ENCODE results near the gene ABR.
"Not testable (repeated sequence)": the region's sequence is repeated elsewhere in the genome, so short reads cannot be mapped to it uniquely, and the experiment has no call there.

ABR gene

DNA sequence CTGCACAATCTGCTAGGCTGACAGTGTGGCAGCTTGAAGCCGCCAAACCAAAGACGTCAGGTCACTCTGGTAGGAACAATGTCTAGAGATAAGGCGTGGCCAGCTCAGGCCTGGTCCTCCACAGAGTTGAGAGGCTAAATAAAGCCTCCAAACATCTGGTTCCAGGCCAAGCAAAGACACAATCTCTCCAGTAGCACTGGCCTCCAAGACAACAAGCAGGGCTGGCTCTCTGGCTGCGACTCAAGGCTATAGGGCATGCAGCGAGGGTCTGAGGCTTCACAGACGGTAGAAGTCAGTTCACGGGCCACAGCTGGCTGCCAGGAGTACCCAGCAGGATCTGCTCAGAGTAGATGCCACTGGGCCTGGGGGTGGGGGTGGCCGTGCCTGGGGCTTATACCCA, 75.6 kb downstream of the ABR start:
- H3K4me2 ChIP-seq = no peak overlapping the region
- no peak overlapping the region for H3K27ac ChIP-seq
- no peaks in the 10 kb centered on the region for H3K36me3 ChIP-seq (ENCODE audit: insufficient read depth)
- no peaks in the 10 kb centered on the region for H4K20me1 ChIP-seq (ENCODE audit: insufficient read depth)
- TF ChIP-seq, protein P1, sequence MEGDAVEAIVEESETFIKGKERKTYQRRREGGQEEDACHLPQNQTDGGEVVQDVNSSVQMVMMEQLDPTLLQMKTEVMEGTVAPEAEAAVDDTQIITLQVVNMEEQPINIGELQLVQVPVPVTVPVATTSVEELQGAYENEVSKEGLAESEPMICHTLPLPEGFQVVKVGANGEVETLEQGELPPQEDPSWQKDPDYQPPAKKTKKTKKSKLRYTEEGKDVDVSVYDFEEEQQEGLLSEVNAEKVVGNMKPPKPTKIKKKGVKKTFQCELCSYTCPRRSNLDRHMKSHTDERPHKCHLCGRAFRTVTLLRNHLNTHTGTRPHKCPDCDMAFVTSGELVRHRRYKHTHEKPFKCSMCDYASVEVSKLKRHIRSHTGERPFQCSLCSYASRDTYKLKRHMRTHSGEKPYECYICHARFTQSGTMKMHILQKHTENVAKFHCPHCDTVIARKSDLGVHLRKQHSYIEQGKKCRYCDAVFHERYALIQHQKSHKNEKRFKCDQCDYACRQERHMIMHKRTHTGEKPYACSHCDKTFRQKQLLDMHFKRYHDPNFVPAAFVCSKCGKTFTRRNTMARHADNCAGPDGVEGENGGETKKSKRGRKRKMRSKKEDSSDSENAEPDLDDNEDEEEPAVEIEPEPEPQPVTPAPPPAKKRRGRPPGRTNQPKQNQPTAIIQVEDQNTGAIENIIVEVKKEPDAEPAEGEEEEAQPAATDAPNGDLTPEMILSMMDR (conservative IDR thresholded peaks at IDR 0.05; ENCODE audit: low read depth, low read length) = no peak
- H3K79me2 ChIP-seq (ENCODE audit: insufficient read depth, low read depth) = no peaks in the 10 kb centered on the region
- no peak overlapping the region for H3K9ac ChIP-seq
- H3K4me3 ChIP-seq (IDR thresholded peaks at IDR 0.05; ENCODE audit: insufficient read depth, low read depth, low read length) = no peak overlapping the region
- H3K27me3 ChIP-seq (ENCODE audit: insufficient read depth, low read depth) = no peaks in the 10 kb centered on the region
- H2AFZ ChIP-seq (ENCODE audit: low read depth) = no peak overlapping the region
- peaks cover under 1% of the 10 kb centered on the region for H3K4me1 ChIP-seq (ENCODE audit: low read depth, poor library complexity, severe bottlenecking)

DNA sequence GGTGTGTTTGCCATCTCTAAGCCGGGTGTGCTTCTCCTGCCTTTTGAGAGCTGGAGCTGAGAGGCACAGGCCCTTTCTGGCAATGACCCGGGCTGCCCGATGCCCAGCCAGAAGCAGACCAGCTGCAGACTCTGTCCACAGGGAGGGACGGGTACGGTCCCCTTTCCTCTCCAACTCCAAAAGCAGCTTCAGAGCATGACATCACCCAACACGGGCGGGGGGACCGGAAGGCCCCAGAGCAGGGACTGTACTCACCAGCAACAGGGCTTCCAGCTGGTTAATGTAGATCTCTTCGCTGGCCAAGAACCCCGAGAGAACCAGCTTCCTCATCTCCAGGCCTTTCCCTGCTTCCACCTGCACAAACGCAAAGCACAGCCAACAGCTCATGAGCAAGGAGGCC, 79.4 kb downstream of the ABR start:
- H3K27me3 ChIP-seq (ENCODE audit: insufficient read depth, low read depth) = no peaks in the 10 kb centered on the region
- no peak overlapping the region for H3K9ac ChIP-seq
- peaks cover 18% of the 10 kb centered on the region for H3K4me1 ChIP-seq (ENCODE audit: low read depth, poor library complexity, severe bottlenecking)
- no peaks in the 10 kb centered on the region for H3K79me2 ChIP-seq (ENCODE audit: insufficient read depth, low read depth)
- no peaks in the 10 kb centered on the region for H3K36me3 ChIP-seq (ENCODE audit: insufficient read depth)
- no peak overlapping the region for H3K4me2 ChIP-seq
- no peaks in the 10 kb centered on the region for H4K20me1 ChIP-seq (ENCODE audit: insufficient read depth)
- no peak overlapping the region for H3K27ac ChIP-seq
- H2AFZ ChIP-seq (ENCODE audit: low read depth) = no peak overlapping the region
- no peak overlapping the region for H3K4me3 ChIP-seq (IDR thresholded peaks at IDR 0.05; ENCODE audit: insufficient read depth, low read depth, low read length)
- TF ChIP-seq, protein P1 (conservative IDR thresholded peaks at IDR 0.05; ENCODE audit: low read depth, low read length) = no peak

DNA sequence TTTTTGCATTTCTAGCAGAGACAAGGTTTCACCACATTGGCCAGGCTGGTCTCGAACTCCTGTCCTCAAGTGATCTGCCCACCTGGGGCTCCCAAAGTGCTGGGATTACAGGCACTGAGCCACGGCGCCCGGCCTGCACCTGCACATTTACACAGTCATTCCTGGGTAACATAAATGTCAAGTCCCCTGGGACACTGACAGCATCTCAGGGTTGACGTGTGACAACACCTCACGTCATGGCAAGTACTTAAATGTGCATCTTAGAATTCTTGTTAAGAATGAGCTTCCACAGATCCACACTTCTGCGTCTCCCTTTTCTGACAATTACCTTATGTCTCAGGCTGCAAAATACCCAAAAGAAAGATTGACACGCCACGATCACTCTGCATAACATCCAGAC, 80.5 kb downstream of the ABR start:
- peak overlapping the region; percentile 38; the same call in 1 of the 2 replicates for H3K4me2 ChIP-seq
- H3K4me3 ChIP-seq (IDR thresholded peaks at IDR 0.05; ENCODE audit: insufficient read depth, low read depth, low read length) = no peak overlapping the region
- H3K36me3 ChIP-seq (ENCODE audit: insufficient read depth) = no peaks in the 10 kb centered on the region
- H3K27me3 ChIP-seq (ENCODE audit: insufficient read depth, low read depth) = no peaks in the 10 kb centered on the region
- no peak overlapping the region for H2AFZ ChIP-seq (ENCODE audit: low read depth)
- no peak overlapping the region for H3K9ac ChIP-seq
- H3K79me2 ChIP-seq (ENCODE audit: insufficient read depth, low read depth) = no peaks in the 10 kb centered on the region
- peak overlapping the region; percentile 56; the same call in 1 of the 2 replicates for H3K27ac ChIP-seq
- no peaks in the 10 kb centered on the region for H4K20me1 ChIP-seq (ENCODE audit: insufficient read depth)
- peaks cover 18% of the 10 kb centered on the region for H3K4me1 ChIP-seq (ENCODE audit: low read depth, poor library complexity, severe bottlenecking)
- TF ChIP-seq, protein P1 (conservative IDR thresholded peaks at IDR 0.05; ENCODE audit: low read depth, low read length) = no peak

DNA sequence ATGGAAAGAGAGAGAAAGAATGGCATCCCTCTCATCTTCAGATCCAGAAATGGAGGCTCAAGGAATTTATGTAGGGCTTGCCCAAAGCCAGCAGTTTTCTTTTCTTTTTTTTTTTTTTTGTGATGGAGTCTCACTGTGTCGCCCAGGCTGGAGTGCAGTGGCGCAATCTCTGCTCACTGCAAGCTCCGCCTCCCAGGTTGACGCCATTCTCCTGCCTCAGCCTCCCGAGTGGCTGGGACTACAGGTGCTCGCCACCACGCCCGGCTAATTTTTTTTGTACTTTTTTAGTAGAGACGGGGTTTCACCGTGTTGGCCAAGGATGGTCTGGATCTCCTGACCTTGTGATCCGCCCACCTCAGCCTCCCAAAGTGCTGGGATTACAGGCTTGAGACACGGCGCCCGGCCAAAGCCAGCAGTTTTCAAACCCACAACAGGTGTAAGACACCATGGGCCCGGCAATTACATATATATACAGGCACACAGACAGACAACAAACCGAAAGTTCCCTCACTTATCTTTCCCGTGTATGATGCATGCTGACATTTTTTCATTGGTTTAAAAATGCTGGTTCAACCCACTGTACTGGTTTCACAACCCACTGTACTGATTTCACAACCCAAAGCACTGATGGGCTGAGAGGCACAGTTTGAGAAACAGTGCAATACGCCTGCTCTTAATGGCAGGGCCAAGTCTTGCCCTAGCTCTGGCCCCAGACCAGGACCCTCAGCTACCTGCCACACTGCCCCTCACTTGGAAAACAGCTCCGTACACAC, 81.6 kb downstream of the ABR start:
- H2AFZ ChIP-seq (ENCODE audit: low read depth); H3K27me3 ChIP-seq (ENCODE audit: insufficient read depth, low read depth); H4K20me1 ChIP-seq (ENCODE audit: insufficient read depth); H3K79me2 ChIP-seq (ENCODE audit: insufficient read depth, low read depth); H3K36me3 ChIP-seq (ENCODE audit: insufficient read depth); H3K9ac ChIP-seq; H3K4me3 ChIP-seq (IDR thresholded peaks at IDR 0.05; ENCODE audit: insufficient read depth, low read depth, low read length): not testable (repeated sequence)
- H3K4me1 ChIP-seq (ENCODE audit: low read depth, poor library complexity, severe bottlenecking) = peaks cover 18% of the 10 kb centered on the region
- peak overlapping the region; percentile 56 for H3K27ac ChIP-seq
- H3K4me2 ChIP-seq = peak overlapping the region; percentile 40

DNA sequence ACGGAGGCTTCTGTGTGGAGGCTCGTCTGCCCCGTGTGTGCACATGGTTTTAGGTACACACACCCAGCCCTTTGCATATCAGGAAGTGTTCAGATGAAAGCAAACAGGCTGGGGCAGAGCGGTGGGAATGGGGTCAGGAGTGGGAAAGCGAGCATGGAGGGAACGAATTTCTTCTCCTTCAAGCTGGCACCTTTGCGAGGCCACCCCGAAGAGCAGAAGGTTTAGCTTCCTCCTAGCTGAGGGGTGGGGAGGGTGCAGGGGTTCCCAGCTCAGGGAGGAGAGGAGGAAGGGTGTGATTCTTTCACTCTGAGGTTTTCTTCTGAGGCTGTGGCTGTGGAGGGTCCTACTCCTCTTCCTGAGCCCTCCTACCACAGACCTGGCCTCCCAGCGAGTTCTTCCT, 83.6 kb downstream of the ABR start:
- H3K79me2 ChIP-seq (ENCODE audit: insufficient read depth, low read depth) = no peaks in the 10 kb centered on the region
- no peaks in the 10 kb centered on the region for H3K36me3 ChIP-seq (ENCODE audit: insufficient read depth)
- no peak overlapping the region for H2AFZ ChIP-seq (ENCODE audit: low read depth)
- no peak overlapping the region for H3K4me3 ChIP-seq (IDR thresholded peaks at IDR 0.05; ENCODE audit: insufficient read depth, low read depth, low read length)
- TF ChIP-seq, protein P1 (conservative IDR thresholded peaks at IDR 0.05; ENCODE audit: low read depth, low read length) = no peak
- no peaks in the 10 kb centered on the region for H3K27me3 ChIP-seq (ENCODE audit: insufficient read depth, low read depth)
- H3K9ac ChIP-seq = no peak overlapping the region
- no peaks in the 10 kb centered on the region for H4K20me1 ChIP-seq (ENCODE audit: insufficient read depth)
- no peak overlapping the region for H3K27ac ChIP-seq
- H3K4me2 ChIP-seq = no peak overlapping the region
- peaks cover 18% of the 10 kb centered on the region for H3K4me1 ChIP-seq (ENCODE audit: low read depth, poor library complexity, severe bottlenecking)
